ENCODE measurements around the gene GAB1.

DNA sequence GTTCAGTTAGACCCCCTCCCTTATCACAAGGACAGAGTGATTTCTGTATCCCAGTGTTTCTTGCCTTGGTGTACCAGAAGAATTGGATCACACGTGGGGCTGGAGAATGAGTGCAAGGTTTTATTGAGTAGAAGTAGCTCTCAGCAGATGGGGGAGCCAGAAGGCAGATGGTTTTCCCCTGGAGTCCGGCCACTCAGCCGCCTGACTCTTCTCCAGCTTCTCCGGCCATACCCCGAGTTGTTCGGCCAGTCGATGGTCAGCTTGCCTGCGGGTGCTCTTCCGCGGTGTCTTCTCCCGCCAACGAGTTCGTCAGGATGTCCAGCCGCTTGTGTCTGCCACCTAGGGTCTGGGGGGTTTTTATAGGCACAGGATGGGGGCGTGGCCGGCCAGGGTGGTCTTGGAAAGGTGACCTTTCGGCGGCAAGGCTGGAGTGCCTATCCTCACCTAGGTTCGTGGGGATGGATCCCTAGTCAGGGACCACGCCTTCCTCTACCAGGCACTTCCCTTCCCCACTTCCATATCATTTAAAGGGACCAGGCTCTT is 14.5 kb downstream of the GAB1 start:
- TF ChIP-seq, protein P1, sequence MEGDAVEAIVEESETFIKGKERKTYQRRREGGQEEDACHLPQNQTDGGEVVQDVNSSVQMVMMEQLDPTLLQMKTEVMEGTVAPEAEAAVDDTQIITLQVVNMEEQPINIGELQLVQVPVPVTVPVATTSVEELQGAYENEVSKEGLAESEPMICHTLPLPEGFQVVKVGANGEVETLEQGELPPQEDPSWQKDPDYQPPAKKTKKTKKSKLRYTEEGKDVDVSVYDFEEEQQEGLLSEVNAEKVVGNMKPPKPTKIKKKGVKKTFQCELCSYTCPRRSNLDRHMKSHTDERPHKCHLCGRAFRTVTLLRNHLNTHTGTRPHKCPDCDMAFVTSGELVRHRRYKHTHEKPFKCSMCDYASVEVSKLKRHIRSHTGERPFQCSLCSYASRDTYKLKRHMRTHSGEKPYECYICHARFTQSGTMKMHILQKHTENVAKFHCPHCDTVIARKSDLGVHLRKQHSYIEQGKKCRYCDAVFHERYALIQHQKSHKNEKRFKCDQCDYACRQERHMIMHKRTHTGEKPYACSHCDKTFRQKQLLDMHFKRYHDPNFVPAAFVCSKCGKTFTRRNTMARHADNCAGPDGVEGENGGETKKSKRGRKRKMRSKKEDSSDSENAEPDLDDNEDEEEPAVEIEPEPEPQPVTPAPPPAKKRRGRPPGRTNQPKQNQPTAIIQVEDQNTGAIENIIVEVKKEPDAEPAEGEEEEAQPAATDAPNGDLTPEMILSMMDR (IDR thresholded peaks at IDR 0.05) = no peak
- no peak for TF ChIP-seq POLR2A (IDR thresholded peaks at IDR 0.05)

Data from heart left ventricle (tissue), 13 donors.